ENCODE measurements around the gene CTH. TPM values are rescaled to one million over a fixed set of nuclear protein-coding genes. Genes with fewer than 3 reads are reported as not detected.
"Not testable (repeated sequence)": the region's sequence is repeated elsewhere in the genome, so short reads cannot be mapped to it uniquely, and the experiment has no call there.

Gene CTH
- total RNA-seq, 4 donors from 2014 or later: 1.7 to 4.4 (median 2.8) TPM

DNA sequence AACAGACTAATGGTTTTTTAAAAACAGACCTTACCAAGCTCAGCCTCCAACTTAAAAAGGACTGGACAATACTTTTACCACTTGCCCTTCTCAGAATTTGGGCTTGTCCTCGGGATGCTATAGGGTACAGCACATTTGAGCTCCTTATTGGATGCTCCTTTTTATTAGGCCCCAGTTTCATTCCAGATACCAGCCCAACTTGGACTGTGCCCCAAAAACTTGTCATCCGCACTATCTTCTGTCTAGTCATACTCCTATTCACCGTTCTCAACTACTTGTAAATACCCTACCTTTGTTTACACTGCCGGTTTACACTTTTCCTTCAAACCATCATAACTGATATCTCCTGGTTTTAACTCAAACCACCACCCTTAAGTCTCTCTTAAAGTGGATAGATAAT, 38.6 kb upstream of the CTH start:
- Histone ChIP-seq H3K9me3 (no peaks in the 10 kb centered on the region), H3K27ac (no peak overlapping the region), H3K4me3 (no peak overlapping the region), H3K27me3 (no peaks in the 10 kb centered on the region), H3K36me3 (no peaks in the 10 kb centered on the region), H3K4me1 (no peaks in the 10 kb centered on the region)
- no peak for DNase-seq
- TF ChIP-seq, protein P1, sequence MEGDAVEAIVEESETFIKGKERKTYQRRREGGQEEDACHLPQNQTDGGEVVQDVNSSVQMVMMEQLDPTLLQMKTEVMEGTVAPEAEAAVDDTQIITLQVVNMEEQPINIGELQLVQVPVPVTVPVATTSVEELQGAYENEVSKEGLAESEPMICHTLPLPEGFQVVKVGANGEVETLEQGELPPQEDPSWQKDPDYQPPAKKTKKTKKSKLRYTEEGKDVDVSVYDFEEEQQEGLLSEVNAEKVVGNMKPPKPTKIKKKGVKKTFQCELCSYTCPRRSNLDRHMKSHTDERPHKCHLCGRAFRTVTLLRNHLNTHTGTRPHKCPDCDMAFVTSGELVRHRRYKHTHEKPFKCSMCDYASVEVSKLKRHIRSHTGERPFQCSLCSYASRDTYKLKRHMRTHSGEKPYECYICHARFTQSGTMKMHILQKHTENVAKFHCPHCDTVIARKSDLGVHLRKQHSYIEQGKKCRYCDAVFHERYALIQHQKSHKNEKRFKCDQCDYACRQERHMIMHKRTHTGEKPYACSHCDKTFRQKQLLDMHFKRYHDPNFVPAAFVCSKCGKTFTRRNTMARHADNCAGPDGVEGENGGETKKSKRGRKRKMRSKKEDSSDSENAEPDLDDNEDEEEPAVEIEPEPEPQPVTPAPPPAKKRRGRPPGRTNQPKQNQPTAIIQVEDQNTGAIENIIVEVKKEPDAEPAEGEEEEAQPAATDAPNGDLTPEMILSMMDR (IDR thresholded peaks at IDR 0.05): no peak

DNA sequence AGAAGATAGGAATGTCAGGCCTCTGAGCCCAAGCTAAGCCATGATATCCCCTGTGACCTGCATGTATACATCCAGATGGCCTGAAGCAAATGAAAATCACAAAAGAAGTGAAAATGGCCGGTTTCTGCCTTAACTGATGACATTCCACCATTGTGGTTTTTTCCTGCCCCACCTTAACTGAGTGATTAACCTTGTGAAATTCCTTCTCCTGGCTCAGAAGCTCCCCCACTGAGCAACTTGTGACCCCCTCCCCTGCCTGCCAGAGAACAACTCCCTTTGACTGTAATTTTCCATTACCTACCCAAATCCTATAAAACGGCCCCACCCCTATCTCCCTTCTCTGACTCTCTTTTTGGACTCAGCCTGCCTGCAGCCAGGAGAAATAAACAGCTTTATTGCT, 37.5 kb upstream of the CTH start:
- H3K27me3 ChIP-seq, DNase-seq, H3K4me3 ChIP-seq, H3K4me1 ChIP-seq, H3K36me3 ChIP-seq, H3K9me3 ChIP-seq, H3K27ac ChIP-seq: not testable (repeated sequence)

DNA sequence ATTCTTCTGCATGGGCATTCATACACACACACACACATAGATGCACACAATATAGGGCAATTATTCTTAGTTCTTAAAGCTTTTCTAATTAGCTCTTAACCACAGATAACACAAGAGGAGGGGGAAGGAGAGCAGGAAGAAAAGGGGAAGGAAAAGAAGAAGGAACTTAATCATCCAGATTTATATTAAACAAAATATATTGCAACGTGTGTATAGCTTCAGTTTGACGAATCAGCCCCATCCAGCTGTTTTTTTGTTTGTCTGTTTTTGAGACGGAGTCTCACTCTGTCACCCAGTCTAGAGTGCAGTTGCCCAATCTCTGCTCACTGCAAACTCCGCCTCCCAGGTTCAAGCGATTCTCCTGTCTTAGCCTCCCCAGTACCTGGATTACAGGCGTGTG, 34.9 kb upstream of the CTH start:
- H3K9me3 ChIP-seq: no peaks in the 10 kb centered on the region
- H3K4me1 ChIP-seq: no peaks in the 10 kb centered on the region
- H3K27ac ChIP-seq: no peak overlapping the region
- TF ChIP-seq, protein P1 (IDR thresholded peaks at IDR 0.05): no peak
- TF ChIP-seq POLR2A (IDR thresholded peaks at IDR 0.05): no peak
- no peaks in the 10 kb centered on the region for H3K36me3 ChIP-seq
- H3K27me3 ChIP-seq: no peaks in the 10 kb centered on the region
- DNase-seq: no peak
- no peak overlapping the region for H3K4me3 ChIP-seq

DNA sequence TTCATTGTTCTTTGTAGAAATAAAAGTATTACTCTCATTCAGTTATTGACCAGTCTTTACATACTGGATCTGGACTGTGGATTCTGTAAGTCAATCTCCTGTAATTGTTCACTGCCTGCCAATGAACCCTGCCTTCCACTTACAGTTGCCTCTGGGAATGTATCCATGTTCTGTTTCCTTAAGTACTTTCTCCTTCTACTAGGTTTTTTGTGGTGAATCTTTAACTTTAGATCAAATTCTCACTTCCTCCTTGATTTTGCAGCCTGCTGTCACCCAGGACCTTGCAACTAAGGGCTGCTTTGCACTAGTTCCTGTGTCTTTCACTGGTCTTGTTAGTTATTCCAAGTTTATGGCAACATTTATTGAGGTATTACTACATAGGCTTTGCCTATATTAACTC, 28.4 kb upstream of the CTH start:
- no peaks in the 10 kb centered on the region for H3K36me3 ChIP-seq

DNA sequence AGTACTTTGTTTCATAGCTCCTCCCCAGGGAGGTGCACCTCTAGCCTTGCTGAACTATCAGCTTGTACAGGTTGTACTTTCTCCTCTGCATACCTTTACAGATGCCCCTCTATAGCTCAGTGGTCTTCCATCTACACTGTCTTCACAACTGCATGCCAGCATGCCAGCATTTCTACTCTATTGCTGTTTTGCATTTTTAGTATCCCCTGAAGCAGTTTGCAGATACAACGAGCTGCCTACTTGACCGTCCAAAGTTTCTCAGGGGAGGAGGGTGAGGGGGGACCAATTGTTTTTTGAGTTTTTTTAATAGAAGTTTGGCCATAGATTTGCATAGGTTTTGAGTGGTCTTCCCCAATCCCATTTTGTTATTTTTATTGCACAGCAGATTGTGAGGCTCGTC, 27.6 kb upstream of the CTH start:
- Histone ChIP-seq H3K4me3 (no peak overlapping the region), H3K36me3 (no peaks in the 10 kb centered on the region), H3K9me3 (no peaks in the 10 kb centered on the region), H3K4me1 (no peaks in the 10 kb centered on the region), H3K27me3 (no peaks in the 10 kb centered on the region), H3K27ac (no peak overlapping the region)
- DNase-seq: no peak
- TF ChIP-seq, protein P1 (IDR thresholded peaks at IDR 0.05): no peak
- TF ChIP-seq POLR2A (IDR thresholded peaks at IDR 0.05): no peak

More for the DNA sequence above, 28.4 kb upstream of the CTH start:
- H3K4me3 ChIP-seq: no peak overlapping the region
- H3K9me3 ChIP-seq: no peaks in the 10 kb centered on the region
- H3K27ac ChIP-seq: no peak overlapping the region
- DNase-seq: no peak
- no peaks in the 10 kb centered on the region for H3K27me3 ChIP-seq
- TF ChIP-seq, protein P1 (IDR thresholded peaks at IDR 0.05): no peak
- TF ChIP-seq POLR2A (IDR thresholded peaks at IDR 0.05): no peak
- H3K4me1 ChIP-seq: no peaks in the 10 kb centered on the region

DNA sequence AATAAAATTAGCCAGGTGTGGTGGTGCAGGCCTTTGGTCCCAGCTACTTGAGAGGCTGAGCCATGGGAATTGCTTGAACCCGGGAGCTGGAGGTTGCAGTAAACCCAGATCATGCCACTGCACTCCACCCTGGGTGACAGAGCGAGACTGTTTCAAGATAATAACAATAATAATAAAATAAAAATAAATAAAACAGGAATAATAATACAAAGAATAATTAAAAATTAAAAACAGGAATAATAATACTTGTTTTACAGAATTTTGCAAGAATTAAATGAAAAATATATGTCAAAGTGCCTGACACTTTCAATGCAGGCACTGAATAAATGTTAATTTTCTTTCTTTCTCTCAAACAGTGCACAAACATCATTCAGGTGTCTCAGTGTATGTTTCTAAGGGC, 26.5 kb upstream of the CTH start:
- Histone ChIP-seq H3K4me3 (no peak overlapping the region), H3K27ac (no peak overlapping the region), H3K27me3 (no peaks in the 10 kb centered on the region), H3K9me3 (no peaks in the 10 kb centered on the region), H3K36me3 (no peaks in the 10 kb centered on the region), H3K4me1 (no peaks in the 10 kb centered on the region)
- no peak for TF ChIP-seq POLR2A (IDR thresholded peaks at IDR 0.05)
- TF ChIP-seq, protein P1 (IDR thresholded peaks at IDR 0.05): no peak
- DNase-seq: no peak
